ENCODE measurements around the gene BAZ1B. TPM values are rescaled to one million over a fixed set of nuclear protein-coding genes. Genes with fewer than 3 reads are reported as not detected.
"Not testable (repeated sequence)": the region's sequence is repeated elsewhere in the genome, so short reads cannot be mapped to it uniquely, and the experiment has no call there.

BAZ1B gene
- 45.5 TPM for polyA plus RNA-seq (ENCODE audit: insufficient read length)

DNA sequence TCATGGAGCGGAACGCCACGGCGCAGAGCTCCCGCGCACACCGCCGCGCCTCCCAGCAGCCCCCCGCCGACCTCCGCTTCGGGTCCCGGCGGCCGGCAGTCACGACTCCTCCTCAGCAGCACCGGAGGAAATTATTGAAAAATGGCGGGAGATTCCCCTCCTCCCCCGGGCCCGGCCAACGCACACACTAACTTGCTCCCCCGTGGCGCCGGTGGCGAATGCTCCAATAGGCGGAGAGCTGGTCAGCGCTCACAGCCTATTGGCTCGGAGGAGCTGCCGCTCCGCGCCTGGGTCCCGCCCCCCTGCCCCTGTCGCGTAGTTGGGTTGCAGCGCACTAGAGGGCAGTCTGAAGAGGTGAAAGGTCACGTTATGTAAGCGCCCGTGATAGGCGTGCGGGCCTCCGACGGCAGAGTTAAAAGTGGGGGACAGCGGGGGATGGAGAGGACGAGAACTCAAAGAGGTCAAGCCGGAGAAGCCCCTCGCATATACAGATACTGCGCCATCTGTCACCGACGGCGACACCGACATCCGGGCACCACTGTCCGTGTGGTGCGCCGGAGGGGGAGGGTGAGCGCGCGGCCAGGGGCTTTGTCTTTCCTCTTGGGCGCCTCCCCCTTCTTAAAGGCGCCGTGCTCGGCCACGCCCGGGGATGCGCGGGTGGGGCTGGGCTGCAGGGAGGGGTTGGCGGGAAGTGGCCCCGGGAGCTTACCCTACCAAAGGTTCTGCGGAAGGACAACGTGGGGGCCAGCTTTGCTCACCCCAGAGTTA, at the start of gene BAZ1B:
BAZ1B (minus strand) TSS at position 189 of the 768 bp plus-strand sequence. CDS start 360 bp downstream, outside the sequence.
- peak; percentile 93 for DNase-seq (ENCODE audit: low read depth)

GRCh38 chr7:73570977-73571376, 48.9 kb upstream of the BAZ1B start:
- DNase-seq (ENCODE audit: low read depth): no peak

GRCh38 chr7:73570521-73570920, 48.4 kb upstream of the BAZ1B start:
- no peak for DNase-seq (ENCODE audit: low read depth)

DNA sequence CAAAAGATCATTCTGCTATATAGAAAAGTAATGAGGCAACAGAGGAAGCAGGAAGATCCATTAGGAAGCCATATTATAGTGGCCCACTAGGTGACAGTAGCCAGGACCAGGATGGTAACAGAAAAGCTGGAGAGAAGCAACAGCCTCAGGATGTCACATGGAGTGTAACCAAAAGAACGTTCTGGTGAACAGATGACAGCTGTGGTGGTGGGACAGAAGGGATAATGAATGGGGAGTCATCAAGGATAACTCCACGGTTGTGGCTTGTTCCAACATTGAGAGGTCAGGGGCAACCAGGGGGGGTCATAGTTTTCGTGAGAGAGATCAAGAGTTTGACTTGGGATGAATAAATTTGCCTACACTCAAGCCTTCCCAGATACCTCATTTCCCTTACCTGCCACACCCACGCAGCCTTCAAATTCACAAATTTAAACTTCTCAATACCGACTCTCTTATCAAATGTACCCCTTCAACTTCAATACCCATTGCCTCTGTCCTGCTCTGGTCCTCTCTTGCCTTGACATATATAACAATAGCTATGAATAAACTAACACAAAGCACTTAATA, 47.0 kb upstream of the BAZ1B start:
- no peak for DNase-seq (ENCODE audit: low read depth)

DNA sequence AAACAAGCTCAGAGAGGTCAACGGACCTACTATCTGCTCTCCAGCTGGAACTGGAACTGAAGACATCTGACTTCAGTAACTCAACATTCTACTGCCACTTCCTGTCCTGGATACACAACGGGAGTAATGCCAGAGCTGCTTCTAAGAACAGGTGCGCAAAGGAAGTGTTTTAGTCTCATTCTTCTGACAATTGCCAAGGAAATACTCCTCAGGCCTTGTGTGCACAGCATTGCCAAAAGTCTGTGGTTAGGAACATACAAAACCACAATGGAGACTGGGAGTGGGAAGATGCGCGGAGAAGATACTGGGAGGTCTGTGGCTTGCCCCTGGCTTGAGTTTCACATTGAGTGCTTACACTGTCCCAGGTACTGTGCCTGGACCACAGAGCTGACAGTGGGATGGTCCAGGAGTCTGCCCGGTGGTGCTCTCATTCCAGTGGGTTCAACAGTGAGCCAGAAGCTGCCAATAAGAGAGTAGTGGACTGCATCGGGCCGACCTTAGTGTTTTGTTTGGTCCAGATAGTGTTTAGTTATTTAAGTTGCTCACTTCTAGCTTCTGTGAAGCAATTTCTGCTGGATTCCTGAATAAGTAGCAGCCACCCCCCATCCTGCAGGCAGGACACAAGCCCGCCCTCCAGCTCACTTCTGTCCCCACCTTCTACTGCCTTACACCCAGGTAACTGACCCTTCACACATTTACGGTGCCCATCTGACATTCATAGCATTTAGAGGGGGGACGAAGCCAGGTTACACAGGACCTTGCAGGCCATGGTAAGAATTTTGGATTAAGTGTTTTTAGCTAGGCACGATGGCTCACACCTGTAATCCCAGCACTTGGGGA, 46.0 kb upstream of the BAZ1B start:
- DNase-seq (ENCODE audit: low read depth): no peak

- DNase-seq (ENCODE audit: low read depth): no peak
Observed at GRCh38 chr7:73567140-73567539, 45.0 kb upstream of the BAZ1B start.

GRCh38 chr7:73566431-73566830, 44.3 kb upstream of the BAZ1B start:
- not testable (repeated sequence) for DNase-seq (ENCODE audit: low read depth)

DNA sequence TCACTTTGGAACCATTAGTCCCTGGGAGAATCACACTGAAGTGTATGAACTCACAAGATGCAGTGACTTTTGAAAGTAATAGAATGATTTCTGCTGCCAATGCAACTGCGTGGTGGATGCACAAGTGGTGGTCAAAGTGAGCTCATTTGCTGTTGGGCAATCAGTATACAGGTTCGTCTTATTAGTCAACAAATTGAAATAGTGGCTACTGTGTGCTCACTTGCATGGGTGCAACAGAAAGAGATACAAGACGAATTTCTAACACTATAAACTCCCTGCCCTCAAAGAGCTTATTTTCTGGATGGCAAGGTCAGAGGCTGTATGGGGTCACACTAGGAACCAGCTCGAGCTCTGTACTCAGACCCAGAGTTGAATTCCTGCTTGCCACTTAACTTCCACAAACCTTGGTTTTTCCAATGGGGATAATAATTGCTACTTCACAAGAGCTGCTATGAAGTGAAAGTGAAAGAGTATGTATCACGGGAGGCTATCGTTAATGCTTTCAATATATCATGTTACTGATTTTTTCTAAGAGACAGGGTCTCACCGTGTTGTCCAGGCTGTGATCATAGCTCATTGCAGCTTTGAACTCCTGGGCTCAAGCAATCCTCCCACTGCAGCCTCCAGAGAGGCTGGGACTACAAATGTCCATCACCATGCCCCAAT, 43.7 kb upstream of the BAZ1B start:
- DNase-seq (ENCODE audit: low read depth): no peak

DNA sequence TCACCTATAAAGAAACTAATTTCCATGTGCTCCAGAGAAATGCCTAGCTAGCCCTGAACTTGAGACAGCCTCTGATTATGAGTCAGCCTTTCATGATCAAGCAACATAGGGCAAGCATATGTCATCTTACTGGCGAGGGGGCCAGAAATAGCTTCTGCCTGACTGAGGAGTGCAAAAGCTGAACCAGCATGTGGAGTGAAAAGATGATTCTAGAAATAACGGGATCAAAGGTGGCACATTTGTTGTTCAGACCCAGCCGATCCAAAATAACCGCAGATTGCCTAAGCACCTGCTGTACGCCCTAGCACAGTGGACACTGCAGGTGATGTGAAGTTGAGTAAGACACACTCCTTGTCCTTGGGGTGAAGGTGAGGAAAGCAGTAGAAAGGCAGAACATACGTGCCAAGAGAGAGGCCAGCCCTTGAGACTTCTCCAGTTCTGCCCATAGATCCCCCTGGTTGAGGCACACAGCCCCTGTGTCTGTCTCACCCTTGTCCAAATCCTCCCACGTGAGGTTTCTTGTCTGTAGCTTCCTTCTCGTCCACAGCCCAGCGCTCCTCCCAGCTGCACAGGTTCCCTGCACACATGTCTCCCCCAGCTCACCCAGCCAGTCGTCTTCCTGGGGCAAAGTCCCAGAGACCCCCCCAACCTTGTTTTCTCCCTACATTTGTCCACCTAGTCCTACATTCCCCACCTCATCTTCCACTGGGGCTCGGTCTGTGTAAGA, 38.2 kb upstream of the BAZ1B start:
- DNase-seq (ENCODE audit: low read depth): no peak

- DNase-seq (ENCODE audit: low read depth): no peak
Observed at GRCh38 chr7:73557397-73558257, 35.5 kb upstream of the BAZ1B start, which contains the start of gene BCL7B. TSS of gene BCL7B (minus strand) at chr7:73557690. CDS start at chr7:73557578, 112 bp downstream.

DNA sequence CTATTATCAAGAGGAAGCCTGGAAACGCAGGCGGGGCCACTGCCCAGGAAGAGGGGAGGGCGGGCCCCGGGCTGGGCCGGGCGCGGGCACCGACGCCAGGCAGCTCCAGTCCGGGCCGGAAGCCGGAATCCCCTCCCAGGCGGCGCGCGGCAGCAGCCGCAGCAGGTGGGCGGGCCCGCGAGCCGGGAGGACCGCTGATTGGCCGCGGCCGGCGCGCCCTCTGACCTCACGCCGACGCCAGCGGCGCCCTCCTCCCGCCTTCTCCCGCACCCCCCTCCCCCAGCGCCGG, 35.0 kb upstream of the BAZ1B start:
- DNase-seq (ENCODE audit: low read depth): peak; percentile 65

- no peak for DNase-seq (ENCODE audit: low read depth)
Observed at GRCh38 chr7:73556208-73557107, 34.4 kb upstream of the BAZ1B start.

DNA sequence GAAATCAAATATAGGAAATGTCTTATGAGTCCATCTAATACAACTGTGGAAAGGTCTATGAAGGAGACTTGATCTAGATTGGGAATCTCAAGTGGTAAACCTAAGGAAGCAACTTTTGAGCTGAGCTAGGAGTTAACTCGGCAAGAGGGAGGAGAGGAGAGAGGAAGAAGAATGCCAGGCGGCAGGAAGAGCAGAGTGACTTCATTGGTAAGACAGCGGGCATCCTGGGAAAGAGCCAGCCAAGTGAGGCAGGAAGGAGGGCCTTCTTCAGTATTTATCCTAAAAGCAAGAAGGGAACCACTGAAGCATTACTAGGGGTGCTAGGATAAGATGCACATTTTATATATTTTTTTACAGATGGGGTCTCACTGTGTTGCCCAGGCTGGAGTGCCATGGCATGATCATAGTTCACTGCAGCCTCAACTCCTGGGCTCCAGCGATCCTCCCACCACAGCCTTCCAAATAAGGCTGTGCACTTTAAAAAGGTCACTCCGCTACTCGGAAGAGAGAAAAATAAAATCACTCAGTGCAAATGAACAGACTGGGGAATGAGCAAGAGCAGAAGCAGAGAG, 33.4 kb upstream of the BAZ1B start:
- DNase-seq (ENCODE audit: low read depth): no peak

DNA sequence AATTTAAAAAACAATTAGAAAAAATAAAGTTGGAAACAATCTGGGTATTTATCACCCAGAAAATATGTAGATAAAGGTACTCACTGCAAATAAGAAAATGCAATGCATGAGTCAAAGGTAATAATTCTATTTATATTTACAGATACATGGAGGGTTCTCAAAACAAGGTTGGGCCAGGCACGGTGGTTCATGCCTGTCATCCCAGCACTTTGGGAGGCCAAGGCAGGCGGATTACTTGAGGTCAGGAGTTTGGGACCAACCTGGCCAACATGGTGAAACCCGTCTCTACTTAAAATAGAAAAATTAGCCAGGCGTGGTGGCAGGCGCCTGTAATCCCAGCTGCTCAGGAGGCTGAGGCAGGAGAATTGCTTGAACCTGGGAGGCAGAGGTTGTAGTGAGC, 28.0 kb upstream of the BAZ1B start:
- DNase-seq (ENCODE audit: low read depth): not testable (repeated sequence)

DNA sequence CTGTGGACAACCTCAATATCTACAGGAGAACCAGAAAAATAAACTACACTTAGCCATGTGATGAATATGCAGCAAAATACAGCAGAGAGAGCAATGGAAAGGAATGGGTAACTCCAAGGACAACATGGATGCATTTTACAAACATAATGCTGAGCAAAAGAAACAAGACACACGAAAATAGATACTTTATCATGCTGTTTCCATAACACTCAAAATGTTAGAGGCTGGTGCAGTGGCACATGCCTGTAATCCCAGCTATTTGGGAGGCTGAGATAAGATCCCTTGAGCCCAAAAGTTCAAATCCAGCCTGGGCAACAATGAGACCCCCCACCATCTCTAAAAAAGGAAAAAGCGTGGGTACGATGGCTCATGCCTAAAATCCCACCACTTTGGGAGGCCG, 27.1 kb upstream of the BAZ1B start:
- DNase-seq (ENCODE audit: low read depth): no peak

- DNase-seq (ENCODE audit: low read depth): no peak
Observed at GRCh38 chr7:73547841-73548240, 25.7 kb upstream of the BAZ1B start.

- DNase-seq (ENCODE audit: low read depth): no peak
Observed at GRCh38 chr7:73544678-73545077, 22.6 kb upstream of the BAZ1B start.

GRCh38 chr7:73541722-73542121, 19.6 kb upstream of the BAZ1B start:
- DNase-seq (ENCODE audit: low read depth): no peak

DNA sequence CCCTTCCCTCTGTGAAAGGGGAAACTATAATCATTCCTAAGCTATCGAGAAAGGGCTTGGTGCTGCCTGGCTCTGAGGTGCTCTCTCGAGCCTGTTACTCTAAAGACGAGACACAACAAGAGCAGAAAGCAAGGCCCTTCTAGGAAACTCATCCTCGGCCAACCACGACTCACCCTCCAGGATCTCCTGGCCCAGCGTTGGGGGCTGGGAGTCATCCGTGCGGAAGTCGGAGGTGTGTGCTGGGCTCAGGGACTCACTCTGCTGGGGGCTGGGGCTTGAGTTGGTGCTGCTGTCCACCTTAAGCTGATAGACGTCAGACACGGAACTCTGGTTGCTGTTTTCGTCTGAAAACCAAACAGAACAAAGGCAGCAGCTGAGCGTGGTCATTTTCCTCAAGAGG, 17.6 kb upstream of the BAZ1B start:
- no peak for DNase-seq (ENCODE audit: low read depth)

Measured in forelimb muscle (tissue), 1 donor.